Upper lobe of left lung (tissue), 6 donors: ENCODE results near the gene GET4. TPM values are rescaled to one million over a fixed set of nuclear protein-coding genes. Genes with fewer than 3 reads are reported as not detected.
A peak's percentile ranks its signal among the peaks of the same experiment; 100 is the strongest.

Source experiments
- ATAC-seq, 2 donors: fragments of 200-7000 bp; cut with Tn5 transposase; one replicate each; pipeline ENCODE4 v1.9.1; 2022; ENCODE audit warnings: mild to moderate bottlenecking in 2 of 2, moderate library complexity in 2 of 2; ENCODE audit not compliant: low FRiP score in 2 of 2
- DNase-seq, 2 donors: peaks; one replicate each; pipeline ENCODE4 v3.0.0-alpha.2; 2019 to 2020
- H3K27ac ChIP-seq, 4 donors: fragments of 200-600 bp; sonication (generic); one replicate each; pipeline ENCODE4 v1.5.1; 2016 to 2019
- H3K27me3 ChIP-seq, 4 donors: fragments of 200-600 bp; sonication (generic); one replicate each; pipeline ENCODE4 v1.5.1; 2017 to 2019
- H3K36me3 ChIP-seq, 4 donors: fragments of 200-600 bp; sonication (generic); one replicate each; pipeline ENCODE4 v1.5.1; 2016 to 2019
- H3K4me1 ChIP-seq, 4 donors: fragments of 200-600 bp; sonication (generic); one replicate each; pipeline ENCODE4 v1.5.1; 2018 to 2019
- H3K4me3 ChIP-seq, 4 donors: fragments of 200-600 bp; sonication (generic); one replicate each; pipeline ENCODE4 v1.5.1; 2017 to 2019; ENCODE audit warnings: mild to moderate bottlenecking in 2 of 4, moderate library complexity in 1 of 4
- H3K9me3 ChIP-seq, 4 donors: fragments of 200-600 bp; sonication (generic); one replicate each; pipeline ENCODE4 v1.5.1; 2018 to 2019
- CTCF ChIP-seq, 6 experiments: fragments of 450-650 bp in 4 of 6; fragments of 200-600 bp in 2 of 6; sonication (generic) in 2 of 6; IDR thresholded peaks; one replicate each; pipeline ENCODE4 v1.5.1; 2016 to 2019; ENCODE audit warnings: antibody characterized with exemption in 6 of 6
- EP300 ChIP-seq, 4 donors: sonication (generic); formaldehyde crosslinking; IDR thresholded peaks; one replicate each; pipeline ENCODE4 v1.5.1; 2017; ENCODE audit warnings: antibody characterized with exemption in 4 of 4, control low read depth in 2 of 4
- POLR2A ChIP-seq, 4 donors: fragments of 450-650 bp; IDR thresholded peaks; one replicate each; pipeline ENCODE4 v1.5.1; 2016 to 2017; ENCODE audit warnings: antibody characterized with exemption in 4 of 4, mild to moderate bottlenecking in 2 of 4
- POLR2AphosphoS5 ChIP-seq, 2 donors: sonication (generic); formaldehyde crosslinking; IDR thresholded peaks; one replicate each; pipeline ENCODE4 v1.5.1; 2017; ENCODE audit warnings: antibody characterized with exemption in 2 of 2
- WGBS, 2 donors: methylation state at CpG; one replicate each; pipeline ENCODE4 v1.1.5; 2017 to 2018; 5-methylcytosine and 5-hydroxymethylcytosine counted together
- total RNA-seq, 6 donors: library from RNA; depleted of rRNA in 4 of 6; stranded (reverse); fragments of >200 nt in 4 of 6; gene quantifications; one replicate each; pipeline versions ENCODE4 v1.1.0 to v1.2.1, GENCODE V29; 2016 to 2021
- donor health status: DM: no; HTN: no; CAD: no; lungs with moderate emphysema.
- donor health status: DM: no; HTN: yes; CAD: no; lungs with severe emphysema.

The GET4 gene
- total RNA-seq, 6 donors from 2014 or later: 26.0 to 82.6 (median 40.8) TPM

- Histone ChIP-seq H3K27ac (no peak overlapping the region), H3K4me1 (peaks cover under 1 to 7% (median 6%) of the 10 kb centered on the region in 4 donors), H3K36me3 (peaks cover 36 to 90% (median 84%) of the 10 kb centered on the region in 4 donors), H3K27me3 (no peaks in the 10 kb centered on the region), H3K9me3 (no peaks in the 10 kb centered on the region), H3K4me3 (no peak overlapping the region)
- WGBS, 2 donors: 93 to 94% methylated on average over 48 of the region's 48 CpGs
- ATAC-seq (no peak), DNase-seq (peak in 1 of 2 donors; percentile 68)
- TF ChIP-seq EP300 (IDR thresholded peaks at IDR 0.05) (no peak), POLR2A (IDR thresholded peaks at IDR 0.05) (no peak), POLR2AphosphoS5 (IDR thresholded peaks at IDR 0.05) (no peak), CTCF (IDR thresholded peaks at IDR 0.05) (no peak)
Measured at GRCh38 chr7:892648-893593, 16.6 kb downstream of the GET4 start.

GRCh38 chr7:893686-894085, 17.3 kb downstream of the GET4 start:
- TF ChIP-seq POLR2A (IDR thresholded peaks at IDR 0.05): no peak
- TF ChIP-seq POLR2AphosphoS5 (IDR thresholded peaks at IDR 0.05): no peak
- no peak for TF ChIP-seq EP300 (IDR thresholded peaks at IDR 0.05)
- TF ChIP-seq CTCF (IDR thresholded peaks at IDR 0.05): no peak
- ATAC-seq: no peak
- Histone ChIP-seq H3K4me3 (no peak overlapping the region), H3K4me1 (peaks cover 4 to 12% (median 11%) of the 10 kb centered on the region in 4 donors), H3K9me3 (no peaks in the 10 kb centered on the region), H3K36me3 (peaks cover 29 to 90% (median 79%) of the 10 kb centered on the region in 4 donors), H3K27me3 (no peaks in the 10 kb centered on the region), H3K27ac (no peak overlapping the region)
- WGBS, 2 donors: 95 to 96% methylated on average over 5 to 19 of the region's 19 CpGs
- DNase-seq: peak in 1 of 2 donors; percentile 62

- Histone ChIP-seq H3K4me3 (no peak overlapping the region), H3K9me3 (no peaks in the 10 kb centered on the region), H3K27ac (no peak overlapping the region), H3K36me3 (peaks cover 28 to 89% (median 79%) of the 10 kb centered on the region in 4 donors), H3K27me3 (no peaks in the 10 kb centered on the region), H3K4me1 (peaks cover 4 to 12% (median 11%) of the 10 kb centered on the region in 4 donors)
- ATAC-seq (no peak), DNase-seq (peak in 1 of 2 donors; percentile 84)
- 91 to 97% methylated on average over 28 to 30 of the region's 40 CpGs for WGBS, 2 donors
- no peak for TF ChIP-seq POLR2AphosphoS5 (IDR thresholded peaks at IDR 0.05)
- TF ChIP-seq POLR2A (IDR thresholded peaks at IDR 0.05): no peak
- no peak for TF ChIP-seq CTCF (IDR thresholded peaks at IDR 0.05)
- no peak for TF ChIP-seq EP300 (IDR thresholded peaks at IDR 0.05)
Measured at GRCh38 chr7:894164-894867, 18.0 kb downstream of the GET4 start.

- no peaks in the 10 kb centered on the region for H3K9me3 ChIP-seq
- DNase-seq: peak in 1 of 2 donors; percentile 44
- H3K36me3 ChIP-seq: peaks cover 28 to 93% (median 80%) of the 10 kb centered on the region in 4 donors
Measured at GRCh38 chr7:894927-895450, 18.6 kb downstream of the GET4 start.

More at GRCh38 chr7:894927-895450, 18.6 kb downstream of the GET4 start:
- 94 to 97% methylated on average over 15 to 21 of the region's 21 CpGs for WGBS, 2 donors
- peaks cover 4 to 12% (median 11%) of the 10 kb centered on the region in 4 donors for H3K4me1 ChIP-seq
- H3K27me3 ChIP-seq: no peaks in the 10 kb centered on the region
- H3K27ac ChIP-seq: no peak overlapping the region
- H3K4me3 ChIP-seq: no peak overlapping the region
- TF ChIP-seq EP300 (IDR thresholded peaks at IDR 0.05) (no peak), POLR2AphosphoS5 (IDR thresholded peaks at IDR 0.05) (no peak), POLR2A (IDR thresholded peaks at IDR 0.05) (no peak), CTCF (IDR thresholded peaks at IDR 0.05) (no peak)
- no peak for ATAC-seq
